ENCODE results near the gene TTYH3.

- TF ChIP-seq CTCF (IDR thresholded peaks at IDR 0.05) (no peak), POLR2A (IDR thresholded peaks at IDR 0.05) (no peak)
Measured at GRCh38 chr7:2637066-2637471, 5.3 kb downstream of the TTYH3 start.
